Gastrocnemius medialis (tissue), 4 donors: Measurements from ENCODE around the gene CRKL.

Experiments
- CTCF ChIP-seq, 5 experiments: fragments of 450-650 bp in 3 of 5; fragments of 200-600 bp in 2 of 5; sonication (generic) in 2 of 5; IDR thresholded peaks in 4 of 5; conservative IDR thresholded peaks in 1 of 5; 1 replicate in 4 of 5; 2 replicates in 1 of 5; pipeline ENCODE4 v1.5.1; 2016 to 2019; ENCODE audit warnings: antibody characterized with exemption in 5 of 5, mild to moderate bottlenecking in 3 of 5, moderate library complexity in 3 of 5
- POLR2A ChIP-seq, 2 donors: fragments of 450-650 bp; IDR thresholded peaks; one replicate each; pipeline ENCODE4 v1.6.1; 2017; ENCODE audit warnings: antibody characterized with exemption in 2 of 2, mild to moderate bottlenecking in 2 of 2, moderate library complexity in 2 of 2

- TF ChIP-seq CTCF (IDR thresholded peaks at IDR 0.05 in 4 of 5, conservative IDR thresholded peaks at IDR 0.05 in 1 of 5) (no peak), POLR2A (IDR thresholded peaks at IDR 0.05) (no peak)
Measured at GRCh38 chr22:20875296-20875695, 41.9 kb upstream of the CRKL start.
